H9 (cell line): Measurements from ENCODE around the gene TMSB4X. TPM values are rescaled to one million over a fixed set of nuclear protein-coding genes. Genes with fewer than 3 reads are reported as not detected.

Source experiments
- DNase-seq: peaks from one replicate; pipeline ENCODE4 v3.0.0-alpha.2; 2017
- H2AFZ ChIP-seq: one replicate; pipeline ENCODE4 v1.6.1; 2013; ENCODE audit warnings: mild to moderate bottlenecking, low read length, control low read depth, moderate library complexity
- H2AK5ac ChIP-seq: 2 replicates; pipeline ENCODE4 v1.6.1; 2013; ENCODE audit warnings: low read length, control low read depth, mixed read lengths; ENCODE audit not compliant: insufficient read length
- H2BK120ac ChIP-seq: one replicate; pipeline ENCODE4 v1.6.1; 2013; ENCODE audit warnings: low read depth, mild to moderate bottlenecking, low read length, control low read depth, inconsistent platforms; ENCODE audit not compliant: poor library complexity, severe bottlenecking
- H2BK12ac ChIP-seq: 2 replicates; pipeline ENCODE4 v1.6.1; 2013; ENCODE audit warnings: low read length, control low read depth, mixed read lengths, low read depth; ENCODE audit not compliant: insufficient read length
- H2BK15ac ChIP-seq: 2 replicates; pipeline ENCODE4 v1.6.1; 2013; ENCODE audit warnings: low read depth, low read length, control low read depth
- H2BK20ac ChIP-seq: one replicate; pipeline ENCODE4 v1.6.1; 2013; ENCODE audit warnings: low read depth, mild to moderate bottlenecking, low read length, control low read depth, inconsistent platforms; ENCODE audit not compliant: poor library complexity, severe bottlenecking
- H2BK5ac ChIP-seq: 2 replicates; pipeline ENCODE4 v1.6.1; 2013; ENCODE audit warnings: low read length, control low read depth, mixed read lengths; ENCODE audit not compliant: insufficient read length
- H3K14ac ChIP-seq: 2 replicates; pipeline ENCODE4 v1.6.1; 2013; ENCODE audit warnings: low read length, control low read depth; ENCODE audit not compliant: insufficient read depth
- H3K18ac ChIP-seq: 2 replicates; pipeline ENCODE4 v1.6.1; 2013; ENCODE audit warnings: low read depth, mild to moderate bottlenecking, mixed read lengths, low read length, control low read depth; ENCODE audit not compliant: insufficient read length
- H3K23ac ChIP-seq: 2 replicates; pipeline ENCODE4 v1.6.1; 2013; ENCODE audit warnings: low read length, control low read depth, mixed read lengths, low read depth; ENCODE audit not compliant: insufficient read length
- H3K23me2 ChIP-seq: 2 replicates; pipeline ENCODE4 v1.6.1; 2013; ENCODE audit warnings: low read depth, mild to moderate bottlenecking, mixed read lengths, low read length, control low read depth; ENCODE audit not compliant: insufficient read length, poor library complexity, severe bottlenecking
- H3K27ac ChIP-seq: 2 replicates; pipeline ENCODE4 v1.5.1; 2013; ENCODE audit warnings: low read length, control low read depth, mixed read lengths, low read depth; ENCODE audit not compliant: insufficient read length
- H3K27me3 ChIP-seq: 2 replicates; pipeline ENCODE4 v1.6.1; 2013; ENCODE audit warnings: low read length, control low read depth, inconsistent platforms; ENCODE audit not compliant: insufficient read depth
- H3K4ac ChIP-seq: 2 replicates; pipeline ENCODE4 v1.6.1; 2013; ENCODE audit warnings: low read depth, mild to moderate bottlenecking, control low read depth, inconsistent platforms, low read length, moderate library complexity
- H3K4me1 ChIP-seq: 2 replicates; pipeline ENCODE4 v1.6.1; 2013; ENCODE audit warnings: low read length, control low read depth, inconsistent platforms; ENCODE audit not compliant: insufficient read depth
- H3K4me2 ChIP-seq: 2 replicates; pipeline ENCODE4 v1.6.1; 2013; ENCODE audit warnings: low read length, control low read depth, mixed read lengths; ENCODE audit not compliant: insufficient read length, insufficient read depth
- H3K56ac ChIP-seq: 2 replicates; pipeline ENCODE4 v1.6.1; 2013; ENCODE audit warnings: low read depth, mild to moderate bottlenecking, mixed read lengths, low read length, control low read depth; ENCODE audit not compliant: insufficient read length
- H3K79me1 ChIP-seq: 2 replicates; pipeline ENCODE4 v1.6.1; 2013; ENCODE audit warnings: low read depth, mild to moderate bottlenecking, moderate library complexity, low read length, control low read depth, inconsistent platforms; ENCODE audit not compliant: insufficient read depth, poor library complexity, severe bottlenecking
- H3K79me2 ChIP-seq: 2 replicates; pipeline ENCODE4 v1.6.1; 2013; ENCODE audit warnings: low read length, control low read depth, inconsistent platforms; ENCODE audit not compliant: insufficient read depth
- H3K9ac ChIP-seq: 2 replicates; pipeline ENCODE4 v1.6.1; 2013; ENCODE audit warnings: low read length, control low read depth, mixed read lengths; ENCODE audit not compliant: insufficient read length; ENCODE audit errors: extremely low read depth
- H3K9me3 ChIP-seq: one replicate; pipeline ENCODE4 v1.6.1; 2013; ENCODE audit warnings: low read depth, low read length, inconsistent platforms; ENCODE audit not compliant: control insufficient read depth
- H3T11ph ChIP-seq: one replicate; pipeline ENCODE4 v1.6.1; 2013; ENCODE audit warnings: mild to moderate bottlenecking, low read length, control low read depth, inconsistent platforms
- H4K20me1 ChIP-seq: one replicate; pipeline ENCODE4 v1.6.1; 2013; ENCODE audit not compliant: control insufficient read depth, insufficient read length, insufficient read depth
- H4K5ac ChIP-seq: 2 replicates; pipeline ENCODE4 v1.6.1; 2013; ENCODE audit warnings: low read depth, mild to moderate bottlenecking, mixed read lengths, low read length, control low read depth; ENCODE audit not compliant: insufficient read length
- H4K8ac ChIP-seq: replicated peaks from 2 replicates; pipeline ENCODE4 v1.6.1; 2013; ENCODE audit warnings: low read length, control low read depth, mixed read lengths, low read depth; ENCODE audit not compliant: insufficient read length
- H4K91ac ChIP-seq: 2 replicates; pipeline ENCODE4 v1.6.1; 2013; ENCODE audit warnings: low read depth, mild to moderate bottlenecking, moderate library complexity, mixed read lengths, low read length, control low read depth; ENCODE audit not compliant: insufficient read length
- H3K27ac Mint-ChIP-seq, 3 experiments: 2 replicates in 2 of 3; 3 replicates in 1 of 3; pipeline ENCODE4 v1.8.0; 2020 to 2021; ENCODE audit warnings: mixed read lengths in 3 of 3, mild to moderate bottlenecking in 1 of 3, moderate library complexity in 1 of 3
- H3K27me3 Mint-ChIP-seq: 2 replicates; pipeline ENCODE4 v1.8.0; 2021; ENCODE audit warnings: low read depth, mild to moderate bottlenecking, moderate library complexity, mixed read lengths
- H3K36me3 Mint-ChIP-seq, 3 experiments: 2 replicates in 2 of 3; 3 replicates in 1 of 3; pipeline ENCODE4 v1.8.0; 2020 to 2021; ENCODE audit warnings: low read depth in 3 of 3, mixed read lengths in 3 of 3; ENCODE audit not compliant: insufficient read depth in 1 of 3
- H3K4me1 Mint-ChIP-seq, 2 experiments: 2 replicates each; pipeline ENCODE4 v1.8.0; 2020; ENCODE audit warnings: mixed read lengths in 2 of 2
- H3K4me3 Mint-ChIP-seq, 2 experiments: 2 replicates in 1 of 2; 3 replicates in 1 of 2; pipeline ENCODE4 v1.8.0; 2020 to 2021; ENCODE audit warnings: mild to moderate bottlenecking in 2 of 2, mixed read lengths in 2 of 2, moderate library complexity in 1 of 2
- H3K9me3 Mint-ChIP-seq, 2 experiments: 2 replicates in 1 of 2; 3 replicates in 1 of 2; pipeline ENCODE4 v1.8.0; 2020; ENCODE audit warnings: mild to moderate bottlenecking in 2 of 2, mixed read lengths in 2 of 2, moderate library complexity in 1 of 2
- WGBS: extraction: QIAGEN DNeasy Blood & Tissue Kit; methylation state at CpG from one replicate; pipeline ENCODE4 v1.1.7; 2013; ENCODE audit warnings: missing lambda C conversion rate, low lambda C conversion rate, mixed read lengths; ENCODE audit not compliant: insufficient read length; ENCODE audit errors: extremely low coverage; 5-methylcytosine and 5-hydroxymethylcytosine counted together
- total RNA-seq: library from RNA; stranded (reverse); gene quantifications from 2 replicates; pipeline ENCODE4 v1.2.1, GENCODE V29; 2021
- TF ChIP-seq, protein P1 (sequence below): fragments of 200-600 bp; sonication (generic); conservative IDR thresholded peaks from 3 replicates; pipeline ENCODE4 v1.8.0; 2021; ENCODE audit warnings: antibody characterized with exemption, mild to moderate bottlenecking

TMSB4X gene
- total RNA-seq, 1 experiment from 2014 or later: 2,733 TPM

GRCh38 chrX:12988797-12989196, 13.9 kb downstream of the TMSB4X start:
- WGBS: no CpG with 5 or more reads among the region's 7 CpGs
- Mint-ChIP-seq H3K36me3 (peaks cover 9 to 15% (median 14%) of the 10 kb centered on the region in 3 experiments), H3K4me3 (no peak overlapping the region), H3K27ac (no peak overlapping the region), H3K27me3 (no peaks in the 10 kb centered on the region; the same call in 1 of the 2 replicates), H3K4me1 (peaks cover 7% of the 10 kb centered on the region in 2 experiments), H3K9me3 (peaks cover 68% of the 10 kb centered on the region in 2 experiments)
- Histone ChIP-seq H2BK20ac (no peak overlapping the region), H3K18ac (no peak overlapping the region), H4K91ac (no peak overlapping the region), H4K8ac (no peak overlapping the region), H3K27me3 (no peaks in the 10 kb centered on the region), H3K56ac (no peak overlapping the region), H2AK5ac (no peak overlapping the region), H4K20me1 (no peaks in the 10 kb centered on the region), H2BK15ac (no peak overlapping the region), H2BK120ac (no peak overlapping the region), H3K79me1 (no peaks in the 10 kb centered on the region), H3K23me2 (no peaks in the 10 kb centered on the region), H3K23ac (no peak overlapping the region), H3T11ph (no peak overlapping the region), H3K4me2 (no peak overlapping the region), H3K4me1 (peaks cover 3% of the 10 kb centered on the region; the same call in 1 of the 2 replicates), H2BK5ac (no peak overlapping the region), H3K14ac (no peak overlapping the region), H3K9ac (no peak overlapping the region), H2BK12ac (no peak overlapping the region), H3K4ac (no peak overlapping the region), H3K27ac (no peak overlapping the region), H3K79me2 (no peaks in the 10 kb centered on the region), H2AFZ (no peak overlapping the region), H3K9me3 (no peaks in the 10 kb centered on the region), H4K5ac (no peak overlapping the region)
- DNase-seq: no peak
- TF ChIP-seq, protein P1, sequence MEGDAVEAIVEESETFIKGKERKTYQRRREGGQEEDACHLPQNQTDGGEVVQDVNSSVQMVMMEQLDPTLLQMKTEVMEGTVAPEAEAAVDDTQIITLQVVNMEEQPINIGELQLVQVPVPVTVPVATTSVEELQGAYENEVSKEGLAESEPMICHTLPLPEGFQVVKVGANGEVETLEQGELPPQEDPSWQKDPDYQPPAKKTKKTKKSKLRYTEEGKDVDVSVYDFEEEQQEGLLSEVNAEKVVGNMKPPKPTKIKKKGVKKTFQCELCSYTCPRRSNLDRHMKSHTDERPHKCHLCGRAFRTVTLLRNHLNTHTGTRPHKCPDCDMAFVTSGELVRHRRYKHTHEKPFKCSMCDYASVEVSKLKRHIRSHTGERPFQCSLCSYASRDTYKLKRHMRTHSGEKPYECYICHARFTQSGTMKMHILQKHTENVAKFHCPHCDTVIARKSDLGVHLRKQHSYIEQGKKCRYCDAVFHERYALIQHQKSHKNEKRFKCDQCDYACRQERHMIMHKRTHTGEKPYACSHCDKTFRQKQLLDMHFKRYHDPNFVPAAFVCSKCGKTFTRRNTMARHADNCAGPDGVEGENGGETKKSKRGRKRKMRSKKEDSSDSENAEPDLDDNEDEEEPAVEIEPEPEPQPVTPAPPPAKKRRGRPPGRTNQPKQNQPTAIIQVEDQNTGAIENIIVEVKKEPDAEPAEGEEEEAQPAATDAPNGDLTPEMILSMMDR: no peak
